ENCODE results near the gene LRCH1. TPM values are rescaled to one million over a fixed set of nuclear protein-coding genes. Genes with fewer than 3 reads are reported as not detected.

The LRCH1 gene, protein sequence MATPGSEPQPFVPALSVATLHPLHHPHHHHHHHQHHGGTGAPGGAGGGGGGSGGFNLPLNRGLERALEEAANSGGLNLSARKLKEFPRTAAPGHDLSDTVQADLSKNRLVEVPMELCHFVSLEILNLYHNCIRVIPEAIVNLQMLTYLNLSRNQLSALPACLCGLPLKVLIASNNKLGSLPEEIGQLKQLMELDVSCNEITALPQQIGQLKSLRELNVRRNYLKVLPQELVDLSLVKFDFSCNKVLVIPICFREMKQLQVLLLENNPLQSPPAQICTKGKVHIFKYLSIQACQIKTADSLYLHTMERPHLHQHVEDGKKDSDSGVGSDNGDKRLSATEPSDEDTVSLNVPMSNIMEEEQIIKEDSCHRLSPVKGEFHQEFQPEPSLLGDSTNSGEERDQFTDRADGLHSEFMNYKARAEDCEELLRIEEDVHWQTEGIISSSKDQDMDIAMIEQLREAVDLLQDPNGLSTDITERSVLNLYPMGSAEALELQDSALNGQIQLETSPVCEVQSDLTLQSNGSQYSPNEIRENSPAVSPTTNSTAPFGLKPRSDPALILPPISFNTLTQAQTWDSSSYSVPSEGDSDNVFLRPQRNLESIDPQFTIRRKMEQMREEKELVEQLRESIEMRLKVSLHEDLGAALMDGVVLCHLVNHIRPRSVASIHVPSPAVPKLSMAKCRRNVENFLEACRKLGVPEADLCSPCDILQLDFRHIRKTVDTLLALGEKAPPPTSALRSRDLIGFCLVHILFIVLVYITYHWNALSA
- total RNA-seq: 10 to 100 TPM; 17.2 to 25.7 (median 21.9) TPM

DNA sequence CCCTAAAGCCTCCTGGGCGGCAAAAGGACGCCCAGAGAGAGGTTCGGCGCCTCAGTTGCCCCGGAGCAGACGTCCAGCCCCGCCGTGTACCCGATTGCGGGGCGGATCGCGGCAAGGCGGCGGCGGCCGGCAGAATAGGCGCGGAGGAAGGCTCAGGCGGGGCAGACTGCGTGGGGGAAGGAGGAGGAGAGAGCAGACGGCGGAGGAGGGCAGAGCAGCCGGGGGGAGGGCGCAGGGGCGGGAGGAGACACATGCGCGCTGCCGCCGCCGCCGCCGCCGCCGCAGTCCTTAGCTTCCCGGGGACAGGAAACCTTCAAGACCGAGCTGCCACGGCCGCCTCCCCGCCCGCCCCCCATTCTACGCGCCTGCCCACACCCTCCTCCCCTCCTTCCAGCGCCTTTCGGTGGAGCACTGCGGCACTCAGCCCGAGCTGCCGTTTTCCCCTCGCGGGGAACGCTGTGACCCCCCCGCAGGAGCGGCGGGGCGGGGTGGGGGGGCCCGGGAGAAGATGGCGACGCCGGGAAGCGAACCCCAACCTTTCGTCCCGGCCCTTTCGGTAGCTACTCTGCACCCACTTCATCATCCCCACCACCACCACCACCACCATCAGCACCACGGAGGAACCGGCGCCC, at the start of gene LRCH1:
Gene LRCH1, plus strand, starts transcription at position 282 of the 632 bp plus-strand sequence. Its CDS starts 227 bp downstream, at position 509.
- Histone ChIP-seq H3K4me3 (peak within 1 kb of the TSS; percentile 82 to 96 (median 90)), H3K27ac (peak within 1 kb of the TSS; percentile 88 to 94 (median 92)), H3K4me1 (peaks cover 0 to 30% (median 9%) of the 10 kb centered on the region in 4 donors), H3K27me3 (no peaks in the 10 kb centered on the region), H3K36me3 (no peaks in the 10 kb centered on the region), H3K9me3 (no peaks in the 10 kb centered on the region)
- TF ChIP-seq, protein P1, sequence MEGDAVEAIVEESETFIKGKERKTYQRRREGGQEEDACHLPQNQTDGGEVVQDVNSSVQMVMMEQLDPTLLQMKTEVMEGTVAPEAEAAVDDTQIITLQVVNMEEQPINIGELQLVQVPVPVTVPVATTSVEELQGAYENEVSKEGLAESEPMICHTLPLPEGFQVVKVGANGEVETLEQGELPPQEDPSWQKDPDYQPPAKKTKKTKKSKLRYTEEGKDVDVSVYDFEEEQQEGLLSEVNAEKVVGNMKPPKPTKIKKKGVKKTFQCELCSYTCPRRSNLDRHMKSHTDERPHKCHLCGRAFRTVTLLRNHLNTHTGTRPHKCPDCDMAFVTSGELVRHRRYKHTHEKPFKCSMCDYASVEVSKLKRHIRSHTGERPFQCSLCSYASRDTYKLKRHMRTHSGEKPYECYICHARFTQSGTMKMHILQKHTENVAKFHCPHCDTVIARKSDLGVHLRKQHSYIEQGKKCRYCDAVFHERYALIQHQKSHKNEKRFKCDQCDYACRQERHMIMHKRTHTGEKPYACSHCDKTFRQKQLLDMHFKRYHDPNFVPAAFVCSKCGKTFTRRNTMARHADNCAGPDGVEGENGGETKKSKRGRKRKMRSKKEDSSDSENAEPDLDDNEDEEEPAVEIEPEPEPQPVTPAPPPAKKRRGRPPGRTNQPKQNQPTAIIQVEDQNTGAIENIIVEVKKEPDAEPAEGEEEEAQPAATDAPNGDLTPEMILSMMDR (IDR thresholded peaks at IDR 0.05): no peak
- peak in 1 of 2 donors; percentile 38 for TF ChIP-seq EP300 (IDR thresholded peaks at IDR 0.05)
- peak in 1 of 2 donors; percentile 18 for TF ChIP-seq POLR2A (IDR thresholded peaks at IDR 0.05)
- peak; percentile 76 to 79 for DNase-seq (ENCODE audit: low spot score in 2 of 2)
- 1% methylated on average over 46 to 58 of the region's 66 CpGs for WGBS, 2 donors

DNA sequence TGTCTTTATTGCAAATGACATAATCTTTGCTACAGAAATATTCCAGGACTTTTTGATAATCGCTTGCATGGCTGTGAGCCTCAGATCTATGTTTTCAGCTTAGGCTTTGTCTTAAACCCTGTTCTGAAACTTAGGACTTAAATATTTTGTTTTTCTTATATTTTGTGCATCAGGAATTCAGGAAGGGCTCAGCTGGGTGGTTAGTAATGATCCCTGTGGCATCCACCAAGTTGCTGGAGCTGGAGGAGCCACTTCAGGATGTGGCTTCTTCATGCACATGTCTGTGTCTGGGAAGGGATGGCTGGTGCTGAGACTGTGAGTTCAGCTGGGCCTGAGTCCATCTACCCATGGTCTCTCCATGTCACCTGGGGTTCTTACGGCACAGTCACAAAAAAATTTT, 48.9 kb upstream of the LRCH1 start:
- no peak overlapping the region for H3K4me3 ChIP-seq
- no peak for TF ChIP-seq POLR2A (IDR thresholded peaks at IDR 0.05)
- no peak for TF ChIP-seq EP300 (IDR thresholded peaks at IDR 0.05)
- TF ChIP-seq, protein P1 (IDR thresholded peaks at IDR 0.05): no peak
- no peak overlapping the region for H3K27ac ChIP-seq
- 77 to 97% methylated on average over 2 of the region's 2 CpGs for WGBS, 2 donors
- no peak for DNase-seq (ENCODE audit: low spot score in 2 of 2)
- H3K27me3 ChIP-seq: no peaks in the 10 kb centered on the region
- H3K36me3 ChIP-seq: no peaks in the 10 kb centered on the region
- H3K4me1 ChIP-seq: no peaks in the 10 kb centered on the region
- H3K9me3 ChIP-seq: no peaks in the 10 kb centered on the region

DNA sequence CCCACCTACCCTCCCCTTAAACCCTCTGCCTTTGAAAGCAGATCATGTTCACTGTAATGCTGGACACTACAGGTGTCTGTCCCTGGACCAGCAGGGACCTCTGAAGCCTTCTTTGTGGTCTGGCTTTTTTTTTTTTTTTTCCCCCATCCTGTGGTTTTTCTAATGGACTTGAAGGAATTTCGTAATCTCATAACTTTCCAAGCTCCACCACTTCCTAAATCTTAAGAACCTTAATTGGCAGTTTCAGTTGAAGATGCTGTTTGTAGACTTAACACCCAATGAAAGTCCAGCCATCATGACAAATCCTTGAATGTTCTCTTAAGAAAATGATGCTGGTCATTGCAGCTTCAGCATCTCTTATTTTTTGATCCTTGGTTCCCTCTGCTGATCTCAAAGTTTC, 45.0 kb upstream of the LRCH1 start:
- H3K9me3 ChIP-seq: no peaks in the 10 kb centered on the region
- no peaks in the 10 kb centered on the region for H3K36me3 ChIP-seq
- TF ChIP-seq POLR2A (IDR thresholded peaks at IDR 0.05): no peak
- no peak for TF ChIP-seq EP300 (IDR thresholded peaks at IDR 0.05)
- TF ChIP-seq, protein P1 (IDR thresholded peaks at IDR 0.05): no peak
- no peak overlapping the region for H3K27ac ChIP-seq
- no peaks in the 10 kb centered on the region for H3K27me3 ChIP-seq
- H3K4me3 ChIP-seq: no peak overlapping the region
- whole genome bisulfite sequencing, 2 donors: 62 to 71% methylated on average over 1 of the region's 1 CpG
- no peak for DNase-seq (ENCODE audit: low spot score in 2 of 2)
- no peaks in the 10 kb centered on the region for H3K4me1 ChIP-seq

DNA sequence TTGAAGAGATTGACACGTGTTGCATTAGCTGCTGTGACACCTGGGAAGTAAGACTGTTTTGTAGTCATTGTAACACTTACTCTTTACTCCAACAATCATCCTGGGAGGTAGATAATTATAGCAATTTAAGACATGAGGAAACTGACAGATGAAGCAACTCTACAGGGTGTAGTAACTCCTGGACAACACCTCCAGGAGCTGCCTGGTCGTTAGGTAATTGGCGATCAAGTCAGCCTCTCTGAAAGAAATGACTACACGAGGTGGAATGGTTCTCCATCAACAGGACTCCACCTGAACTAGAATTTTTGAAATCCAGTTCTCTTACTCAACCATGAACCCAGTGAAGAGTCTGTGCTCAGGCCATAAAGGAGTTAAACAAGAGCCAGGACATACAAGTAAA, 43.0 kb upstream of the LRCH1 start:
- H3K27ac ChIP-seq: no peak overlapping the region
- H3K4me1 ChIP-seq: no peaks in the 10 kb centered on the region
- H3K27me3 ChIP-seq: no peaks in the 10 kb centered on the region
- TF ChIP-seq POLR2A (IDR thresholded peaks at IDR 0.05) (no peak), EP300 (IDR thresholded peaks at IDR 0.05) (no peak)
- TF ChIP-seq, protein P1 (IDR thresholded peaks at IDR 0.05): no peak
- DNase-seq (ENCODE audit: low spot score in 2 of 2): no peak
- 86 to 89% methylated on average over 4 of the region's 4 CpGs for WGBS, 2 donors
- no peaks in the 10 kb centered on the region for H3K9me3 ChIP-seq
- no peaks in the 10 kb centered on the region for H3K36me3 ChIP-seq
- H3K4me3 ChIP-seq: no peak overlapping the region
